Esophagus muscularis mucosa (tissue), 4 donors: ENCODE measurements around the gene ACOXL. TPM values are rescaled to one million over a fixed set of nuclear protein-coding genes. Genes with fewer than 3 reads are reported as not detected.

ENCODE experiments used
- DNase-seq: peaks from one replicate; pipeline ENCODE4 v3.0.0-alpha.2; 2017; ENCODE audit errors: extremely low spot score
- H3K27ac ChIP-seq, 4 donors: fragments of 200-600 bp; sonication (generic); replicated peaks in 1 of 4; 1 replicate in 3 of 4; 2 replicates in 1 of 4; pipeline ENCODE4 v1.5.1; 2016 to 2019; ENCODE audit warnings: mild to moderate bottlenecking in 1 of 4
- H3K27me3 ChIP-seq, 4 donors: fragments of 200-600 bp; sonication (generic); one replicate each; pipeline versions ENCODE4 v1.5.1 to v1.6.0; 2016 to 2019
- H3K36me3 ChIP-seq, 4 donors: fragments of 200-600 bp; sonication (generic); one replicate each; pipeline ENCODE4 v1.5.1; 2016 to 2019
- H3K4me1 ChIP-seq, 4 donors: fragments of 200-600 bp; sonication (generic); one replicate each; pipeline ENCODE4 v1.5.1; 2016 to 2019
- H3K4me3 ChIP-seq, 4 donors: fragments of 200-600 bp; sonication (generic); 1 replicate in 2 of 4; 2 replicates in 2 of 4; pipeline ENCODE4 v1.5.1; 2016 to 2019; ENCODE audit warnings: mild to moderate bottlenecking in 4 of 4, moderate library complexity in 1 of 4
- H3K9me3 ChIP-seq, 4 donors: fragments of 200-600 bp; sonication (generic); 1 replicate in 3 of 4; 2 replicates in 1 of 4; pipeline ENCODE4 v1.5.1; 2016 to 2019
- CTCF ChIP-seq, 3 experiments: fragments of 200-600 bp in 2 of 3; fragments of 450-650 bp in 1 of 3; sonication (generic) in 2 of 3; IDR thresholded peaks; one replicate each; pipeline ENCODE4 v1.5.1; 2017 to 2019; ENCODE audit warnings: antibody characterized with exemption in 3 of 3, mild to moderate bottlenecking in 2 of 3, moderate library complexity in 1 of 3
- EP300 ChIP-seq: sonication (generic); formaldehyde crosslinking; IDR thresholded peaks from one replicate; pipeline ENCODE4 v1.6.1; 2017; ENCODE audit warnings: antibody characterized with exemption
- POLR2A ChIP-seq: fragments of 450-650 bp; IDR thresholded peaks from one replicate; pipeline ENCODE4 v1.6.1; 2017; ENCODE audit warnings: antibody characterized with exemption, moderate library complexity, mild to moderate bottlenecking, low read depth
- POLR2AphosphoS5 ChIP-seq, 2 donors: sonication (generic); formaldehyde crosslinking; IDR thresholded peaks; one replicate each; pipeline ENCODE4 v1.6.1; 2017; ENCODE audit warnings: antibody characterized with exemption in 2 of 2
- WGBS: methylation state at CpG from one replicate; pipeline ENCODE4 v1.1.5; 2018; 5-methylcytosine and 5-hydroxymethylcytosine counted together
- intact Hi-C: fragments of 100-400 bp; cut with DNase I; formaldehyde crosslinking; loops from one replicate; pipeline ENCODE4 v1.15.1; 2023
- total RNA-seq, 4 donors: library from RNA; depleted of rRNA; stranded (reverse); fragments of >200 nt; gene quantifications; one replicate each; pipeline versions ENCODE4 v1.1.0 to v1.2.1, GENCODE V29; 2016

The ACOXL gene
- total RNA-seq, 4 donors from 2014 or later: not detected

- no peaks in the 10 kb centered on the region for H3K36me3 ChIP-seq
- H3K9me3 ChIP-seq: no peaks in the 10 kb centered on the region
- no peaks in the 10 kb centered on the region for H3K4me1 ChIP-seq
- no peak overlapping the region for H3K27ac ChIP-seq
- intact Hi-C loops: no loop called here
- H3K4me3 ChIP-seq: no peak overlapping the region
- 92% methylated on average over 5 of the region's 5 CpGs for WGBS
- TF ChIP-seq POLR2A: no peak
- TF ChIP-seq POLR2AphosphoS5 (IDR thresholded peaks at IDR 0.05): no peak
- TF ChIP-seq EP300: no peak
- no peak for TF ChIP-seq CTCF (IDR thresholded peaks at IDR 0.05)
- peak; percentile 50 for DNase-seq
- H3K27me3 ChIP-seq: peaks cover 0 to 8% (median 0%) of the 10 kb centered on the region in 4 donors
Measured at GRCh38 chr2:111053825-111054515, 321.6 kb downstream of the ACOXL start.

GRCh38 chr2:111054791-111055691, 322.7 kb downstream of the ACOXL start:
- no peak for TF ChIP-seq POLR2A
- no peak for TF ChIP-seq CTCF (IDR thresholded peaks at IDR 0.05)
- peak; percentile 60 for DNase-seq
- H3K9me3 ChIP-seq: peaks cover 0 to 4% (median 2%) of the 10 kb centered on the region in 4 donors
- H3K4me3 ChIP-seq: no peak overlapping the region
- 85% methylated on average over 6 of the region's 8 CpGs for WGBS
- no peaks in the 10 kb centered on the region for H3K4me1 ChIP-seq
- H3K27ac ChIP-seq: no peak overlapping the region
- H3K27me3 ChIP-seq: peaks cover 0 to 12% (median 0%) of the 10 kb centered on the region in 4 donors
- no peaks in the 10 kb centered on the region for H3K36me3 ChIP-seq
- intact Hi-C loops: no loop called here

- H3K36me3 ChIP-seq: no peaks in the 10 kb centered on the region
- intact Hi-C loops: no loop called here
- no peak overlapping the region for H3K27ac ChIP-seq
- no peak for TF ChIP-seq EP300
- TF ChIP-seq CTCF (IDR thresholded peaks at IDR 0.05): no peak
- no peak for TF ChIP-seq POLR2AphosphoS5 (IDR thresholded peaks at IDR 0.05)
- no peak for TF ChIP-seq POLR2A
- H3K9me3 ChIP-seq: peaks cover 0 to 6% (median 2%) of the 10 kb centered on the region in 4 donors
- peak; percentile 77 for DNase-seq
- 83% methylated on average over 2 of the region's 2 CpGs for WGBS
- no peak overlapping the region for H3K4me3 ChIP-seq
- H3K27me3 ChIP-seq: peaks cover 0 to 16% (median 0%) of the 10 kb centered on the region in 4 donors
- H3K4me1 ChIP-seq: no peaks in the 10 kb centered on the region
Measured at GRCh38 chr2:111055735-111056134, 323.4 kb downstream of the ACOXL start.

- TF ChIP-seq CTCF (IDR thresholded peaks at IDR 0.05) (no peak), POLR2AphosphoS5 (IDR thresholded peaks at IDR 0.05) (no peak), EP300 (no peak), POLR2A (no peak)
- no peak overlapping the region for H3K4me3 ChIP-seq
- H3K9me3 ChIP-seq: peaks cover 0 to 6% (median 2%) of the 10 kb centered on the region in 4 donors
- no peaks in the 10 kb centered on the region for H3K36me3 ChIP-seq
- peak; percentile 50 for DNase-seq
- intact Hi-C loops: no loop called here
- H3K27me3 ChIP-seq: peaks cover 0 to 16% (median 0%) of the 10 kb centered on the region in 4 donors
- H3K4me1 ChIP-seq: no peaks in the 10 kb centered on the region
- WGBS: 92% methylated on average over 5 of the region's 5 CpGs
- no peak overlapping the region for H3K27ac ChIP-seq
Measured at GRCh38 chr2:111057045-111057444, 324.7 kb downstream of the ACOXL start.
